Measurements from ENCODE around the gene KCNA5.

DNA sequence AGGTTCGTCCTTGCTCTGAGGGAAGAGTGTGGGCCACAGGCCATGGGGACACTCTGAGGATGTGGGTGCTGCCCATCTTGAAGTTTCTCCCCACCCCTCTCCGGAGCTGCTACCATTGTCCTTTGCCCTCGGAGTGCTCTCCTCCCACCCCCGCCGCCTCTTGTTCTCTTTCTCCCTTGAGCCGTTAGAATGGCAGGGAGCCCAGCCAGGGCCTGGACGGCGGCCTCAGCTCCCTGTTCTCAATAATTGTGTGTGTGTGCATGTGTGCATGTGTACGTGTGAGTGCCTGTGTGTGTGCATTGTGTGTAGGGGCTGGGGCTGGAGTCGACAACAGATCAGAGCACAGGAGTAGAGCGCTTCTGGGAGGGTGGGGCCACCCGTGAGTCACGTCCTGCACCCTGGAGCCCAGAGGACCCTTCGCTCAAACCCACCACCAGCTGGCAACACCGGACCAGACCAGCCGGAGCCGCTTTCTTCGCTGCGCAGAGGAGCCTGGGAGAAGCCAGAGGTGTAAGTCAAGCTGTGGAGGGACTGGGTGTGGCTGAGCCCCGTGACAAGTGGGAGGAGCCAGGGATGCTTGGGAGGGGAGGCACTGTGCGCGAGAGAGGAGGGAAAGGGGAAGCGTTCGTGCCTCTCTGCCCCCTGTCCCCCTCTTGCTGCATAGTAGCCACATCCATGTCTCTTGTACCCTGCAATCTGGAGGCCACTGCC lies 25.9 kb upstream of the KCNA5 start:
- TF ChIP-seq, protein P1, sequence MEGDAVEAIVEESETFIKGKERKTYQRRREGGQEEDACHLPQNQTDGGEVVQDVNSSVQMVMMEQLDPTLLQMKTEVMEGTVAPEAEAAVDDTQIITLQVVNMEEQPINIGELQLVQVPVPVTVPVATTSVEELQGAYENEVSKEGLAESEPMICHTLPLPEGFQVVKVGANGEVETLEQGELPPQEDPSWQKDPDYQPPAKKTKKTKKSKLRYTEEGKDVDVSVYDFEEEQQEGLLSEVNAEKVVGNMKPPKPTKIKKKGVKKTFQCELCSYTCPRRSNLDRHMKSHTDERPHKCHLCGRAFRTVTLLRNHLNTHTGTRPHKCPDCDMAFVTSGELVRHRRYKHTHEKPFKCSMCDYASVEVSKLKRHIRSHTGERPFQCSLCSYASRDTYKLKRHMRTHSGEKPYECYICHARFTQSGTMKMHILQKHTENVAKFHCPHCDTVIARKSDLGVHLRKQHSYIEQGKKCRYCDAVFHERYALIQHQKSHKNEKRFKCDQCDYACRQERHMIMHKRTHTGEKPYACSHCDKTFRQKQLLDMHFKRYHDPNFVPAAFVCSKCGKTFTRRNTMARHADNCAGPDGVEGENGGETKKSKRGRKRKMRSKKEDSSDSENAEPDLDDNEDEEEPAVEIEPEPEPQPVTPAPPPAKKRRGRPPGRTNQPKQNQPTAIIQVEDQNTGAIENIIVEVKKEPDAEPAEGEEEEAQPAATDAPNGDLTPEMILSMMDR (IDR thresholded peaks at IDR 0.05): no peak
- TF ChIP-seq EP300 (IDR thresholded peaks at IDR 0.05): no peak

Measured in tibial nerve (tissue), 4 donors.